Measurements from ENCODE around the gene DERA.

- no peak for TF ChIP-seq CTCF (IDR thresholded peaks at IDR 0.05; ENCODE audit: insufficient read depth, low read length, poor library complexity, severe bottlenecking)
- no peak for TF ChIP-seq EZH2phosphoT487 (conservative IDR thresholded peaks at IDR 0.05; ENCODE audit: low read length)
These were observed 85.8 kb downstream of the DERA start for GRCh38 chr12:15996948-15997347.

All from SU-DHL-6 (cell line).